Uterus (tissue), 2 donors: ENCODE results near the gene IQGAP2.

ENCODE experiments used
- CTCF ChIP-seq, 4 experiments: fragments of 200-600 bp in 2 of 4; fragments of 450-650 bp in 2 of 4; sonication (generic) in 2 of 4; IDR thresholded peaks; one replicate each; pipeline ENCODE4 v1.5.1; 2016 to 2019; ENCODE audit warnings: antibody characterized with exemption in 4 of 4, mild to moderate bottlenecking in 2 of 4, moderate library complexity in 1 of 4
- POLR2A ChIP-seq, 2 donors: fragments of 450-650 bp; IDR thresholded peaks; one replicate each; pipeline ENCODE4 v1.6.1; 2016; ENCODE audit warnings: antibody characterized with exemption in 2 of 2, mild to moderate bottlenecking in 1 of 2, moderate library complexity in 1 of 2

DNA sequence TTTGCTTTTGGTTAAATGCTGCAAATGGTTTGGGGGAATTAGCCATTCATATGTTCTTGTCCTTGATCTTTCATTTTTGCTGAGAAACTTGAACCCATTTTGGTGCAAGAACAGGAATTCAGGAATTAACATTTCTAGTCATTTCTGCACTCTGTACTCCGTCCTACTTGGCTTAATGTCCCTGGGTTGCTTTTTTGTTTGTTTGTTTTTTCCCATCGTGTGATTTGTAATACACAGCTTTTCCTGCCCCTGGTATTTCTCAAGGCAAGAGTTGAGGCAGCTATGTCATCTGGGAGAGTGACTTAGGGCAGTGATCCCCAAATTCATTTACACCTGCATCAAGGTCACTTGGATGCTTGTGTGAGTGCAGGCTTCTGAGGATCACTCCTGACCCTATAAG, 71.3 kb downstream of the IQGAP2 start:
- TF ChIP-seq POLR2A (IDR thresholded peaks at IDR 0.05) (no peak), CTCF (IDR thresholded peaks at IDR 0.05) (no peak)
